H1 (cell line): Measurements from ENCODE around the gene NMU. TPM values are rescaled to one million over a fixed set of nuclear protein-coding genes. Genes with fewer than 3 reads are reported as not detected.

ENCODE experiments used
- CHD1 ChIP-seq: IDR thresholded peaks from 2 replicates; pipeline ENCODE4 v1.6.1; 2012; ENCODE audit warnings: low read depth, low read length, improper control_type of control experiment
- CHD2 ChIP-seq: IDR thresholded peaks from 2 replicates; pipeline ENCODE4 v1.6.1; 2012; ENCODE audit warnings: low read length, improper control_type of control experiment
- NANOG ChIP-seq: IDR thresholded peaks from 2 replicates; pipeline ENCODE4 v1.6.1; 2011; ENCODE audit warnings: low read length, low read depth, mild to moderate bottlenecking, inconsistent platforms; ENCODE audit not compliant: insufficient read depth, poor library complexity, severe bottlenecking
- NRF1 ChIP-seq: IDR thresholded peaks from 2 replicates; pipeline ENCODE4 v1.6.1; 2011; ENCODE audit warnings: mild to moderate bottlenecking, low read depth, low read length, improper control_type of control experiment
- POLR2AphosphoS5 ChIP-seq: IDR thresholded peaks from 2 replicates; pipeline ENCODE4 v1.6.1; 2011; ENCODE audit warnings: low read depth, low read length
- SRF ChIP-seq: IDR thresholded peaks from 2 replicates; pipeline ENCODE4 v1.6.1; 2011; ENCODE audit warnings: mild to moderate bottlenecking, low read depth, low read length, moderate library complexity
- polyA plus RNA-seq, 7 experiments: library from polyadenylated mRNA; depleted of rRNA in 3 of 7; stranded (reverse) in 5 of 7; unstranded in 2 of 7; fragments of >200 nt in 5 of 7; fragments of 200-250 nt in 2 of 7; gene quantifications; 1 replicate in 5 of 7; 2 replicates in 1 of 7; 4 replicates in 1 of 7; pipeline versions ENCODE4 v1.2.1 to v1.2.3, GENCODE V29; 2011 to 2013; ENCODE audit warnings: missing spikeins in 2 of 7, mixed read lengths in 2 of 7
- total RNA-seq: library from RNA; stranded (reverse); fragmentation: NEBNext Ultra II Directional; extraction: Animal tissue kit (Norgen Biotek cat#: 25700); gene quantifications from 2 replicates; pipeline ENCODE4 v1.2.1, GENCODE V29; 2021
- TF ChIP-seq, protein P1 (sequence below): fragments of 300-600 bp; sonication (generic); IDR thresholded peaks from 2 replicates; pipeline ENCODE4 v1.7.1; 2012; ENCODE audit warnings: low read length, moderate library complexity, mild to moderate bottlenecking, inconsistent platforms; ENCODE audit not compliant: insufficient replicate concordance

Gene NMU
- total and polyA plus RNA-seq, 2 of the 8 experiments (the other 6 are each of a cell fraction or from before 2014, with no cell fraction given) = 30.5 to 50.4 TPM

DNA sequence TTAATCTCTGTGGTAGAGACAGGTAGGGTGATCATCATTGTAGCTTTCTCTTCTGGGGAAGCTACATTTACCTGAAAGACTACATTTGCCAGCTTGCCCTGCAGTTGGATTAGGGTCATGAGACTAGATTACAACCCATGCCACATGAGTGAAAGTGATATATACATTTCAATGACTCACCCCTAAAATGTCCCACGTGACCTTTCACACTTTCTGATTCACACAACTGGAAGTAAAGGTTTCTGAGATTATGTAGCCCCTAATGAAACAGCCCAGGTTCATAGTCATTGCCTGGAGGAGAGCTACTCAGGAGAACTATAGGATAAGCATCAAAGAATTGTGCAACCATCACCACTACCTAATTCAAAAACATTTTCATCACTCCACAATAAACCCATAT lies 61.8 kb downstream of the NMU start (continued):
- no peak for TF ChIP-seq NANOG
- no peak for TF ChIP-seq CHD1
- no peak for TF ChIP-seq POLR2AphosphoS5
- no peak for TF ChIP-seq NRF1
- TF ChIP-seq, protein P1, sequence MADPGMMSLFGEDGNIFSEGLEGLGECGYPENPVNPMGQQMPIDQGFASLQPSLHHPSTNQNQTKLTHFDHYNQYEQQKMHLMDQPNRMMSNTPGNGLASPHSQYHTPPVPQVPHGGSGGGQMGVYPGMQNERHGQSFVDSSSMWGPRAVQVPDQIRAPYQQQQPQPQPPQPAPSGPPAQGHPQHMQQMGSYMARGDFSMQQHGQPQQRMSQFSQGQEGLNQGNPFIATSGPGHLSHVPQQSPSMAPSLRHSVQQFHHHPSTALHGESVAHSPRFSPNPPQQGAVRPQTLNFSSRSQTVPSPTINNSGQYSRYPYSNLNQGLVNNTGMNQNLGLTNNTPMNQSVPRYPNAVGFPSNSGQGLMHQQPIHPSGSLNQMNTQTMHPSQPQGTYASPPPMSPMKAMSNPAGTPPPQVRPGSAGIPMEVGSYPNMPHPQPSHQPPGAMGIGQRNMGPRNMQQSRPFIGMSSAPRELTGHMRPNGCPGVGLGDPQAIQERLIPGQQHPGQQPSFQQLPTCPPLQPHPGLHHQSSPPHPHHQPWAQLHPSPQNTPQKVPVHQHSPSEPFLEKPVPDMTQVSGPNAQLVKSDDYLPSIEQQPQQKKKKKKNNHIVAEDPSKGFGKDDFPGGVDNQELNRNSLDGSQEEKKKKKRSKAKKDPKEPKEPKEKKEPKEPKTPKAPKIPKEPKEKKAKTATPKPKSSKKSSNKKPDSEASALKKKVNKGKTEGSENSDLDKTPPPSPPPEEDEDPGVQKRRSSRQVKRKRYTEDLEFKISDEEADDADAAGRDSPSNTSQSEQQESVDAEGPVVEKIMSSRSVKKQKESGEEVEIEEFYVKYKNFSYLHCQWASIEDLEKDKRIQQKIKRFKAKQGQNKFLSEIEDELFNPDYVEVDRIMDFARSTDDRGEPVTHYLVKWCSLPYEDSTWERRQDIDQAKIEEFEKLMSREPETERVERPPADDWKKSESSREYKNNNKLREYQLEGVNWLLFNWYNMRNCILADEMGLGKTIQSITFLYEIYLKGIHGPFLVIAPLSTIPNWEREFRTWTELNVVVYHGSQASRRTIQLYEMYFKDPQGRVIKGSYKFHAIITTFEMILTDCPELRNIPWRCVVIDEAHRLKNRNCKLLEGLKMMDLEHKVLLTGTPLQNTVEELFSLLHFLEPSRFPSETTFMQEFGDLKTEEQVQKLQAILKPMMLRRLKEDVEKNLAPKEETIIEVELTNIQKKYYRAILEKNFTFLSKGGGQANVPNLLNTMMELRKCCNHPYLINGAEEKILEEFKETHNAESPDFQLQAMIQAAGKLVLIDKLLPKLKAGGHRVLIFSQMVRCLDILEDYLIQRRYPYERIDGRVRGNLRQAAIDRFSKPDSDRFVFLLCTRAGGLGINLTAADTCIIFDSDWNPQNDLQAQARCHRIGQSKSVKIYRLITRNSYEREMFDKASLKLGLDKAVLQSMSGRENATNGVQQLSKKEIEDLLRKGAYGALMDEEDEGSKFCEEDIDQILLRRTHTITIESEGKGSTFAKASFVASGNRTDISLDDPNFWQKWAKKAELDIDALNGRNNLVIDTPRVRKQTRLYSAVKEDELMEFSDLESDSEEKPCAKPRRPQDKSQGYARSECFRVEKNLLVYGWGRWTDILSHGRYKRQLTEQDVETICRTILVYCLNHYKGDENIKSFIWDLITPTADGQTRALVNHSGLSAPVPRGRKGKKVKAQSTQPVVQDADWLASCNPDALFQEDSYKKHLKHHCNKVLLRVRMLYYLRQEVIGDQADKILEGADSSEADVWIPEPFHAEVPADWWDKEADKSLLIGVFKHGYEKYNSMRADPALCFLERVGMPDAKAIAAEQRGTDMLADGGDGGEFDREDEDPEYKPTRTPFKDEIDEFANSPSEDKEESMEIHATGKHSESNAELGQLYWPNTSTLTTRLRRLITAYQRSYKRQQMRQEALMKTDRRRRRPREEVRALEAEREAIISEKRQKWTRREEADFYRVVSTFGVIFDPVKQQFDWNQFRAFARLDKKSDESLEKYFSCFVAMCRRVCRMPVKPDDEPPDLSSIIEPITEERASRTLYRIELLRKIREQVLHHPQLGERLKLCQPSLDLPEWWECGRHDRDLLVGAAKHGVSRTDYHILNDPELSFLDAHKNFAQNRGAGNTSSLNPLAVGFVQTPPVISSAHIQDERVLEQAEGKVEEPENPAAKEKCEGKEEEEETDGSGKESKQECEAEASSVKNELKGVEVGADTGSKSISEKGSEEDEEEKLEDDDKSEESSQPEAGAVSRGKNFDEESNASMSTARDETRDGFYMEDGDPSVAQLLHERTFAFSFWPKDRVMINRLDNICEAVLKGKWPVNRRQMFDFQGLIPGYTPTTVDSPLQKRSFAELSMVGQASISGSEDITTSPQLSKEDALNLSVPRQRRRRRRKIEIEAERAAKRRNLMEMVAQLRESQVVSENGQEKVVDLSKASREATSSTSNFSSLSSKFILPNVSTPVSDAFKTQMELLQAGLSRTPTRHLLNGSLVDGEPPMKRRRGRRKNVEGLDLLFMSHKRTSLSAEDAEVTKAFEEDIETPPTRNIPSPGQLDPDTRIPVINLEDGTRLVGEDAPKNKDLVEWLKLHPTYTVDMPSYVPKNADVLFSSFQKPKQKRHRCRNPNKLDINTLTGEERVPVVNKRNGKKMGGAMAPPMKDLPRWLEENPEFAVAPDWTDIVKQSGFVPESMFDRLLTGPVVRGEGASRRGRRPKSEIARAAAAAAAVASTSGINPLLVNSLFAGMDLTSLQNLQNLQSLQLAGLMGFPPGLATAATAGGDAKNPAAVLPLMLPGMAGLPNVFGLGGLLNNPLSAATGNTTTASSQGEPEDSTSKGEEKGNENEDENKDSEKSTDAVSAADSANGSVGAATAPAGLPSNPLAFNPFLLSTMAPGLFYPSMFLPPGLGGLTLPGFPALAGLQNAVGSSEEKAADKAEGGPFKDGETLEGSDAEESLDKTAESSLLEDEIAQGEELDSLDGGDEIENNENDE = no peak
- TF ChIP-seq SRF = no peak
- TF ChIP-seq CHD2 = no peak
- TF ChIP-seq, all 59 proteins: peak for 0
